ENCODE results near the gene CYP19A1.

CYP19A1 gene

DNA sequence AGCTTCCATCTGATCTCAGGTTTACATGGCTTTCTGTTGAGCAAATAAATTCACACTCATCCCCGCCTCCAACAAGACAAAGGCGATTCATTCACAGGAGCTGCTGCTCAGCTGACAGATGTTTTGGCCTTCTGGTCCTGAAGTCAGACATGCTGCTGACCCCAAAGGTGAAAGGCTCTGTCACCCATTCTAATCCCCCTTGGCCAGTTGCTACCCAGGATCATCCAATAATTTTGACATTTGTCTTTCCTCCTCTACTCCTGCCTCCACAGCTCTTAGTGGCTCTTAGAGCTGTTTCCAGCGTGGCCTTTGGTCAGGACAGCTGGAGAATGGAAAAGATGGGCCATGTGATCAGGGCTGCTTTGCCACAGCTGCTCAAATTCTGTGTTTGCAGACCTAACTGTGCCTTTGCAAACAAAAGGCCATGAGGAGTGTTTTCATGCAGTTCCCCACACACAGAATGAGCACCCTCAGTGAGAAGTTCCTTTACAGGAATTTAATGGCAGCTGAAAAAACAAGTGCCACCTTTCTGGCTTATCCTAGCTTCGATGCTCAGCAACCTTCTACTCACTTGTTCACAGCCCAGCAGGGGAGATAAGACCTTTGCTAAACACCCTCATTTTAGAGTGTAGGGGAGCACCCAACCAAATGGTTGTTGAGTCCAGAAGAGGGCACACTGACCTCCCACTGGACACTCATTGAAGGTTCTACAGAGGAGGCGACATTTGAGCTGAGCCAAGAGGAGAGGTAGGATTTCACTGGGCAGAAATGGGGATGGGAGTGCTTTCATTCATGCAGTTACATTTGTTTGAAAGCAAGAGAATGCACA, 39.0 kb downstream of the CYP19A1 start:
- no peak overlapping the region for H3K18ac ChIP-seq (ENCODE audit: low read length)
- no CpG with 5 or more reads among the region's 5 CpGs for WGBS (ENCODE audit: extremely low coverage, insufficient coverage, insufficient read length)

DNA sequence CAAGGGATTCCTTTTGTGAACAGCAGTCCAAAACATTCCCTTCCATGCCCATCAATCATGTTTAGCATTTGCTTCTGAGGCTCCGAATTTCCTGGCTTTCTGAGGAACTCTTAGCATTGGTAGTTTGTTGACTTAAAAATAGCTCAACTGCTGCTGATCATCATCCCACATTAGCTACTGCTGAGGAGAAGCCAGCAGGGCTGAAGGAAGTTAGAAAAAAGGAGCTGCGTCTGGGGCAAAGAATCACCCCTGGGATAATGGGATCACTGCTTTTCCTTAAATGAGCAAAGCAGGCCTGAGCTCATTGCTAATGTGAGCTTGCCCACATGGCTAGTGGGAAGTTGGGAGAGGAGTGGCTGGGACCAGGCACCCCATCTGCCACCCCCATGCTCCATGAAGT, 39.8 kb downstream of the CYP19A1 start:
- H4K91ac ChIP-seq (ENCODE audit: low read depth, low read length) = peak overlapping the region; percentile 7
- H3K9me3 ChIP-seq (ENCODE audit: insufficient read depth, low read depth, low read length) = no peaks in the 10 kb centered on the region
- no peak overlapping the region for H3K27ac ChIP-seq (ENCODE audit: low read depth, low read length)
- DNase-seq = no peak
- no peak overlapping the region for H4K12ac ChIP-seq (ENCODE audit: low read depth, low read length)
- no peak overlapping the region for H3K14ac ChIP-seq (ENCODE audit: low read length)
- no peak overlapping the region for H3K4ac ChIP-seq (ENCODE audit: low read depth, low read length)
- no peak overlapping the region for H3K4me2 ChIP-seq (ENCODE audit: low read length)
- H4K8ac ChIP-seq (ENCODE audit: low read depth, low read length) = no peak overlapping the region
- H3K4me1 ChIP-seq (ENCODE audit: control insufficient read depth in 1 of 2, insufficient read depth in 2 of 2, low read length in 2 of 2) = peaks cover 0 to 7% of the 10 kb centered on the region in 2 experiments
- WGBS (ENCODE audit: extremely low coverage, insufficient coverage, insufficient read length) = no CpG with 5 or more reads among the region's 2 CpGs
- H3K18ac ChIP-seq (ENCODE audit: low read length) = no peak overlapping the region
- H2BK5ac ChIP-seq (ENCODE audit: low read depth, low read length, poor library complexity) = no peak overlapping the region
- H2BK12ac ChIP-seq (ENCODE audit: low read length) = no peak overlapping the region
- H3K79me2 ChIP-seq (ENCODE audit: control insufficient read depth, insufficient read depth, low read length, poor library complexity) = no peaks in the 10 kb centered on the region
- H2BK120ac ChIP-seq (ENCODE audit: insufficient read depth, low read length, poor library complexity) = peak overlapping the region; percentile 6
- H3K9ac ChIP-seq (ENCODE audit: low read length) = no peak overlapping the region
- no peaks in the 10 kb centered on the region for H3K36me3 ChIP-seq (ENCODE audit: control insufficient read depth in 1 of 2, insufficient read depth in 2 of 2, low read length in 2 of 2)
- peaks cover 3% of the 10 kb centered on the region for H3K79me1 ChIP-seq (ENCODE audit: low read length)
- H3K4me3 ChIP-seq (ENCODE audit: low read depth, low read length) = no peak overlapping the region
- no peaks in the 10 kb centered on the region for H3K27me3 ChIP-seq (ENCODE audit: insufficient read depth, low read length)
- no peak overlapping the region for H2AK5ac ChIP-seq (ENCODE audit: low read length)
- no peak overlapping the region for H3K23ac ChIP-seq (ENCODE audit: low read length)
- H2AFZ ChIP-seq (ENCODE audit: insufficient read depth, low read length, poor library complexity) = no peak overlapping the region

More for the DNA sequence above, 39.0 kb downstream of the CYP19A1 start:
- no peak overlapping the region for H3K9ac ChIP-seq (ENCODE audit: low read length)
- H3K79me1 ChIP-seq (ENCODE audit: low read length) = peaks cover 3% of the 10 kb centered on the region
- H3K14ac ChIP-seq (ENCODE audit: low read length) = no peak overlapping the region
- H3K4me2 ChIP-seq (ENCODE audit: low read length) = no peak overlapping the region
- H4K91ac ChIP-seq (ENCODE audit: low read depth, low read length) = peak overlapping the region; percentile 39
- no peak overlapping the region for H3K4ac ChIP-seq (ENCODE audit: low read depth, low read length)
- H2AK5ac ChIP-seq (ENCODE audit: low read length) = no peak overlapping the region
- H2BK5ac ChIP-seq (ENCODE audit: low read depth, low read length, poor library complexity) = no peak overlapping the region
- peak overlapping the region; percentile 35 for H2BK12ac ChIP-seq (ENCODE audit: low read length)
- peak overlapping the region; percentile 6 for H2BK120ac ChIP-seq (ENCODE audit: insufficient read depth, low read length, poor library complexity)
- H4K12ac ChIP-seq (ENCODE audit: low read depth, low read length) = no peak overlapping the region
- DNase-seq = no peak
- H3K9me3 ChIP-seq (ENCODE audit: insufficient read depth, low read depth, low read length) = no peaks in the 10 kb centered on the region
- H3K23ac ChIP-seq (ENCODE audit: low read length) = no peak overlapping the region
- H3K27me3 ChIP-seq (ENCODE audit: insufficient read depth, low read length) = no peaks in the 10 kb centered on the region
- H3K36me3 ChIP-seq (ENCODE audit: control insufficient read depth in 1 of 2, insufficient read depth in 2 of 2, low read length in 2 of 2) = no peaks in the 10 kb centered on the region
- H2AFZ ChIP-seq (ENCODE audit: insufficient read depth, low read length, poor library complexity) = no peak overlapping the region
- H4K8ac ChIP-seq (ENCODE audit: low read depth, low read length) = no peak overlapping the region
- H3K27ac ChIP-seq (ENCODE audit: low read depth, low read length) = no peak overlapping the region
- no peak overlapping the region for H3K4me3 ChIP-seq (ENCODE audit: low read depth, low read length)
- no peaks in the 10 kb centered on the region for H3K79me2 ChIP-seq (ENCODE audit: control insufficient read depth, insufficient read depth, low read length, poor library complexity)
- peaks cover 0 to 7% of the 10 kb centered on the region in 2 experiments for H3K4me1 ChIP-seq (ENCODE audit: control insufficient read depth in 1 of 2, insufficient read depth in 2 of 2, low read length in 2 of 2)

DNA sequence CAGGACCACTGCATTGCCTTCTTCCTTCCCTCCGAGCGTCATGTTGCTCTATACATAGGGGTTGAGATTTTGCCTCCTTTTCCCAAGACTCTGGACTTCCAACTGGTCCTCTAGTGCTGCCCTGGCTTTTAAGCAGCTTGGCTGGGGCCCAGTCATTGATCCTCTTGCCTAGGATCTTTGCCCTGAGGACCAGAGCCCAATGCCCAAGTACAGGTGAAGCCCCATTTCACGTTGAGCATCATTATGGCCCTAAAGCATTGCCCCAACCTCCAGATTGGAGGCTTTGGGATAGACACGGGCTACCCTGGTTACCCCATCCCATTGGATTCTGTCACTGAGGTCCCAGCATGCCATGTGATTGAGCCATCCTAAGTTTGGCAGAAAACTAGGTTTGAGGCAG, 47.7 kb downstream of the CYP19A1 start:
- peaks cover 3% of the 10 kb centered on the region for H3K79me2 ChIP-seq (ENCODE audit: control insufficient read depth, insufficient read depth, low read length, poor library complexity)
- H3K4me3 ChIP-seq (ENCODE audit: low read depth, low read length) = no peak overlapping the region
- H3K4me1 ChIP-seq (ENCODE audit: control insufficient read depth in 1 of 2, insufficient read depth in 2 of 2, low read length in 2 of 2) = peaks cover 25 to 28% of the 10 kb centered on the region in 2 experiments
- H3K4ac ChIP-seq (ENCODE audit: low read depth, low read length) = no peak overlapping the region
- no peak overlapping the region for H2AFZ ChIP-seq (ENCODE audit: insufficient read depth, low read length, poor library complexity)
- no peak overlapping the region for H3K23ac ChIP-seq (ENCODE audit: low read length)
- H3K36me3 ChIP-seq (ENCODE audit: control insufficient read depth in 1 of 2, insufficient read depth in 2 of 2, low read length in 2 of 2) = peaks cover 0 to 2% of the 10 kb centered on the region in 2 experiments
- DNase-seq = no peak
- no peak overlapping the region for H3K9ac ChIP-seq (ENCODE audit: low read length)
- H4K8ac ChIP-seq (ENCODE audit: low read depth, low read length) = no peak overlapping the region
- no CpG with 5 or more reads among the region's 4 CpGs for WGBS (ENCODE audit: extremely low coverage, insufficient coverage, insufficient read length)
- no peak overlapping the region for H4K12ac ChIP-seq (ENCODE audit: low read depth, low read length)
- H3K9me3 ChIP-seq (ENCODE audit: insufficient read depth, low read depth, low read length) = peaks cover 3% of the 10 kb centered on the region
- no peak overlapping the region for H2AK5ac ChIP-seq (ENCODE audit: low read length)
- H4K91ac ChIP-seq (ENCODE audit: low read depth, low read length) = peak overlapping the region; percentile 50
- peaks cover 17% of the 10 kb centered on the region for H3K79me1 ChIP-seq (ENCODE audit: low read length)
- no peak overlapping the region for H3K14ac ChIP-seq (ENCODE audit: low read length)
- peak overlapping the region; percentile 66 for H2BK12ac ChIP-seq (ENCODE audit: low read length)
- no peak overlapping the region for H3K27ac ChIP-seq (ENCODE audit: low read depth, low read length)
- H3K27me3 ChIP-seq (ENCODE audit: insufficient read depth, low read length) = no peaks in the 10 kb centered on the region
- H3K18ac ChIP-seq (ENCODE audit: low read length) = no peak overlapping the region
- H2BK5ac ChIP-seq (ENCODE audit: low read depth, low read length, poor library complexity) = no peak overlapping the region
- H2BK120ac ChIP-seq (ENCODE audit: insufficient read depth, low read length, poor library complexity) = no peak overlapping the region
- no peak overlapping the region for H3K4me2 ChIP-seq (ENCODE audit: low read length)

DNA sequence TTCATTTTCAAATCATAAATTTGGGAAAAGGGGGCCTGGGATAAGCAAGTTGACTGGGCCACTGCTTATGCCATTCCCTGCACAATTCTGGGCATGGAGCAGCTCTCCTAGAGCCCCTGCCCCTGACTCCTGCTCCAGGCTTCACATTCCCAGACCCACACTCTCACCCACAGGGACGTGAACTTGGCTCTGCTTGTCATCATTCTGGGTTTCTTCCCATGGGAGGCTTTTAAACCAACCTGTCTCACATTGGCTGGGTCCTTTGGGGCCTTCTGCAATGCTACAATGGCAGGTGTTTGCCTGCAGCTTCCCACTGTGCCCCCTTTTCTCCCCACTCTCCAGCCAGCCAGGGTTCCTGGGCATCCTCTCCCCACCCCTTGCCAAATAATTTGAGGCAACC, 49.1 kb downstream of the CYP19A1 start:
- no peak for DNase-seq
- H3K79me2 ChIP-seq (ENCODE audit: control insufficient read depth, insufficient read depth, low read length, poor library complexity) = peaks cover 3% of the 10 kb centered on the region
- peak overlapping the region; percentile 83 for H2AK5ac ChIP-seq (ENCODE audit: low read length)
- no peak overlapping the region for H3K4me3 ChIP-seq (ENCODE audit: low read depth, low read length)
- H2BK12ac ChIP-seq (ENCODE audit: low read length) = peak overlapping the region; percentile 90
- no peak overlapping the region for H3K23ac ChIP-seq (ENCODE audit: low read length)
- H2AFZ ChIP-seq (ENCODE audit: insufficient read depth, low read length, poor library complexity) = no peak overlapping the region
- H3K79me1 ChIP-seq (ENCODE audit: low read length) = peaks cover 17% of the 10 kb centered on the region
- H4K8ac ChIP-seq (ENCODE audit: low read depth, low read length) = peak overlapping the region; percentile 64
- H3K4me2 ChIP-seq (ENCODE audit: low read length) = no peak overlapping the region
- peak overlapping the region; percentile 70 for H2BK5ac ChIP-seq (ENCODE audit: low read depth, low read length, poor library complexity)
- H4K91ac ChIP-seq (ENCODE audit: low read depth, low read length) = peak overlapping the region; percentile 90
- H4K12ac ChIP-seq (ENCODE audit: low read depth, low read length) = no peak overlapping the region
- H2BK120ac ChIP-seq (ENCODE audit: insufficient read depth, low read length, poor library complexity) = peak overlapping the region; percentile 83
- WGBS (ENCODE audit: extremely low coverage, insufficient coverage, insufficient read length) = no CpG with 5 or more reads among the region's 1 CpG
- H3K18ac ChIP-seq (ENCODE audit: low read length) = peak overlapping the region; percentile 60
- peaks cover 3% of the 10 kb centered on the region for H3K9me3 ChIP-seq (ENCODE audit: insufficient read depth, low read depth, low read length)
- H3K4me1 ChIP-seq (ENCODE audit: control insufficient read depth in 1 of 2, insufficient read depth in 2 of 2, low read length in 2 of 2) = peaks cover 25 to 29% of the 10 kb centered on the region in 2 experiments
- H3K27ac ChIP-seq (ENCODE audit: low read depth, low read length) = no peak overlapping the region
- H3K14ac ChIP-seq (ENCODE audit: low read length) = peak overlapping the region; percentile 82
- H3K27me3 ChIP-seq (ENCODE audit: insufficient read depth, low read length) = no peaks in the 10 kb centered on the region
- peak overlapping the region; percentile 23 for H3K9ac ChIP-seq (ENCODE audit: low read length)
- H3K4ac ChIP-seq (ENCODE audit: low read depth, low read length) = no peak overlapping the region
- H3K36me3 ChIP-seq (ENCODE audit: control insufficient read depth in 1 of 2, insufficient read depth in 2 of 2, low read length in 2 of 2) = peaks cover 0 to 2% of the 10 kb centered on the region in 2 experiments

Measured in trophoblast cell (in vitro differentiated cells and primary cell).